Neural progenitor cell (in vitro differentiated cells): ENCODE results near the gene TACO1.

ENCODE experiments used
- CTCF ChIP-seq: fragments of 200-600 bp; sonication (generic); IDR thresholded peaks from 2 replicates; pipeline ENCODE4 v1.5.1; 2017; ENCODE audit warnings: antibody characterized with exemption, mild to moderate bottlenecking
- EZH2phosphoT487 ChIP-seq: fragments of 200-600 bp; sonication (generic); IDR thresholded peaks from 2 replicates; pipeline ENCODE4 v1.6.1; 2017; ENCODE audit warnings: antibody characterized with exemption

DNA sequence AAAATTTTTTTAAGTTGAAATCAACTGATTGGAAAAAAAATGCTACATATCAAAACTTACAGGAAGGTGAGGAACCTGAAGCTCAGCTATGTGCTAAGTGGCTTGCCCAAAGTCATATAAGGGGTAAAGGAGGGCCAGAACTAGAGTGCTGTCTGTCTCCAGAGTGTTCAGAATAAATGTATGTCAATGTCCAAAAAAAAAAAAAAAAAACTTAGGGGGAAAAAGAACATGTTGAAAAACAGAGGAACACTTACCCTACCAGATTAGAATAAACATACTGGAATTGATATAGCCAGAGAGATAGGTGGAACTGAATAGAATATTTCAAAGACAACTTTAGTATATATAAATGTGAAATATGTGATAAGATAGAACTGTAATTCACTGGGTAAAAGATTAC is 38.9 kb upstream of the TACO1 start:
- TF ChIP-seq CTCF (no peak), EZH2phosphoT487 (no peak)
